H9 (cell line): ENCODE data around the gene HMCN1. TPM values are rescaled to one million over a fixed set of nuclear protein-coding genes. Genes with fewer than 3 reads are reported as not detected.

ENCODE experiments used
- DNase-seq: peaks from one replicate; pipeline ENCODE4 v3.0.0-alpha.2; 2017
- H2AFZ ChIP-seq: one replicate; pipeline ENCODE4 v1.6.1; 2013; ENCODE audit warnings: mild to moderate bottlenecking, low read length, control low read depth, moderate library complexity
- H2AK5ac ChIP-seq: 2 replicates; pipeline ENCODE4 v1.6.1; 2013; ENCODE audit warnings: low read length, control low read depth, mixed read lengths; ENCODE audit not compliant: insufficient read length
- H2BK120ac ChIP-seq: one replicate; pipeline ENCODE4 v1.6.1; 2013; ENCODE audit warnings: low read depth, mild to moderate bottlenecking, low read length, control low read depth, inconsistent platforms; ENCODE audit not compliant: poor library complexity, severe bottlenecking
- H2BK12ac ChIP-seq: 2 replicates; pipeline ENCODE4 v1.6.1; 2013; ENCODE audit warnings: low read length, control low read depth, mixed read lengths, low read depth; ENCODE audit not compliant: insufficient read length
- H2BK15ac ChIP-seq: 2 replicates; pipeline ENCODE4 v1.6.1; 2013; ENCODE audit warnings: low read depth, low read length, control low read depth
- H2BK20ac ChIP-seq: one replicate; pipeline ENCODE4 v1.6.1; 2013; ENCODE audit warnings: low read depth, mild to moderate bottlenecking, low read length, control low read depth, inconsistent platforms; ENCODE audit not compliant: poor library complexity, severe bottlenecking
- H2BK5ac ChIP-seq: 2 replicates; pipeline ENCODE4 v1.6.1; 2013; ENCODE audit warnings: low read length, control low read depth, mixed read lengths; ENCODE audit not compliant: insufficient read length
- H3K14ac ChIP-seq: 2 replicates; pipeline ENCODE4 v1.6.1; 2013; ENCODE audit warnings: low read length, control low read depth; ENCODE audit not compliant: insufficient read depth
- H3K18ac ChIP-seq: 2 replicates; pipeline ENCODE4 v1.6.1; 2013; ENCODE audit warnings: low read depth, mild to moderate bottlenecking, mixed read lengths, low read length, control low read depth; ENCODE audit not compliant: insufficient read length
- H3K23ac ChIP-seq: 2 replicates; pipeline ENCODE4 v1.6.1; 2013; ENCODE audit warnings: low read length, control low read depth, mixed read lengths, low read depth; ENCODE audit not compliant: insufficient read length
- H3K23me2 ChIP-seq: 2 replicates; pipeline ENCODE4 v1.6.1; 2013; ENCODE audit warnings: low read depth, mild to moderate bottlenecking, mixed read lengths, low read length, control low read depth; ENCODE audit not compliant: insufficient read length, poor library complexity, severe bottlenecking
- H3K27ac ChIP-seq: 2 replicates; pipeline ENCODE4 v1.5.1; 2013; ENCODE audit warnings: low read length, control low read depth, mixed read lengths, low read depth; ENCODE audit not compliant: insufficient read length
- H3K27me3 ChIP-seq: 2 replicates; pipeline ENCODE4 v1.6.1; 2013; ENCODE audit warnings: low read length, control low read depth, inconsistent platforms; ENCODE audit not compliant: insufficient read depth
- H3K4ac ChIP-seq: 2 replicates; pipeline ENCODE4 v1.6.1; 2013; ENCODE audit warnings: low read depth, mild to moderate bottlenecking, control low read depth, inconsistent platforms, low read length, moderate library complexity
- H3K4me1 ChIP-seq: 2 replicates; pipeline ENCODE4 v1.6.1; 2013; ENCODE audit warnings: low read length, control low read depth, inconsistent platforms; ENCODE audit not compliant: insufficient read depth
- H3K4me2 ChIP-seq: 2 replicates; pipeline ENCODE4 v1.6.1; 2013; ENCODE audit warnings: low read length, control low read depth, mixed read lengths; ENCODE audit not compliant: insufficient read length, insufficient read depth
- H3K56ac ChIP-seq: 2 replicates; pipeline ENCODE4 v1.6.1; 2013; ENCODE audit warnings: low read depth, mild to moderate bottlenecking, mixed read lengths, low read length, control low read depth; ENCODE audit not compliant: insufficient read length
- H3K79me1 ChIP-seq: 2 replicates; pipeline ENCODE4 v1.6.1; 2013; ENCODE audit warnings: low read depth, mild to moderate bottlenecking, moderate library complexity, low read length, control low read depth, inconsistent platforms; ENCODE audit not compliant: insufficient read depth, poor library complexity, severe bottlenecking
- H3K79me2 ChIP-seq: 2 replicates; pipeline ENCODE4 v1.6.1; 2013; ENCODE audit warnings: low read length, control low read depth, inconsistent platforms; ENCODE audit not compliant: insufficient read depth
- H3K9ac ChIP-seq: 2 replicates; pipeline ENCODE4 v1.6.1; 2013; ENCODE audit warnings: low read length, control low read depth, mixed read lengths; ENCODE audit not compliant: insufficient read length; ENCODE audit errors: extremely low read depth
- H3K9me3 ChIP-seq: one replicate; pipeline ENCODE4 v1.6.1; 2013; ENCODE audit warnings: low read depth, low read length, inconsistent platforms; ENCODE audit not compliant: control insufficient read depth
- H3T11ph ChIP-seq: one replicate; pipeline ENCODE4 v1.6.1; 2013; ENCODE audit warnings: mild to moderate bottlenecking, low read length, control low read depth, inconsistent platforms
- H4K20me1 ChIP-seq: one replicate; pipeline ENCODE4 v1.6.1; 2013; ENCODE audit not compliant: control insufficient read depth, insufficient read length, insufficient read depth
- H4K5ac ChIP-seq: 2 replicates; pipeline ENCODE4 v1.6.1; 2013; ENCODE audit warnings: low read depth, mild to moderate bottlenecking, mixed read lengths, low read length, control low read depth; ENCODE audit not compliant: insufficient read length
- H4K8ac ChIP-seq: replicated peaks from 2 replicates; pipeline ENCODE4 v1.6.1; 2013; ENCODE audit warnings: low read length, control low read depth, mixed read lengths, low read depth; ENCODE audit not compliant: insufficient read length
- H4K91ac ChIP-seq: 2 replicates; pipeline ENCODE4 v1.6.1; 2013; ENCODE audit warnings: low read depth, mild to moderate bottlenecking, moderate library complexity, mixed read lengths, low read length, control low read depth; ENCODE audit not compliant: insufficient read length
- H3K27ac Mint-ChIP-seq, 3 experiments: 2 replicates in 2 of 3; 3 replicates in 1 of 3; pipeline ENCODE4 v1.8.0; 2020 to 2021; ENCODE audit warnings: mixed read lengths in 3 of 3, mild to moderate bottlenecking in 1 of 3, moderate library complexity in 1 of 3
- H3K27me3 Mint-ChIP-seq: 2 replicates; pipeline ENCODE4 v1.8.0; 2021; ENCODE audit warnings: low read depth, mild to moderate bottlenecking, moderate library complexity, mixed read lengths
- H3K36me3 Mint-ChIP-seq, 3 experiments: 2 replicates in 2 of 3; 3 replicates in 1 of 3; pipeline ENCODE4 v1.8.0; 2020 to 2021; ENCODE audit warnings: low read depth in 3 of 3, mixed read lengths in 3 of 3; ENCODE audit not compliant: insufficient read depth in 1 of 3
- H3K4me1 Mint-ChIP-seq, 2 experiments: 2 replicates each; pipeline ENCODE4 v1.8.0; 2020; ENCODE audit warnings: mixed read lengths in 2 of 2
- H3K4me3 Mint-ChIP-seq, 2 experiments: 2 replicates in 1 of 2; 3 replicates in 1 of 2; pipeline ENCODE4 v1.8.0; 2020 to 2021; ENCODE audit warnings: mild to moderate bottlenecking in 2 of 2, mixed read lengths in 2 of 2, moderate library complexity in 1 of 2
- H3K9me3 Mint-ChIP-seq, 2 experiments: 2 replicates in 1 of 2; 3 replicates in 1 of 2; pipeline ENCODE4 v1.8.0; 2020; ENCODE audit warnings: mild to moderate bottlenecking in 2 of 2, mixed read lengths in 2 of 2, moderate library complexity in 1 of 2
- CTCF ChIP-seq: fragments of 200-600 bp; sonication (generic); conservative IDR thresholded peaks from 3 replicates; pipeline ENCODE4 v1.8.0; 2021; ENCODE audit warnings: antibody characterized with exemption, mild to moderate bottlenecking
- total RNA-seq: library from RNA; stranded (reverse); gene quantifications from 2 replicates; pipeline ENCODE4 v1.2.1, GENCODE V29; 2021

Gene HMCN1
- total RNA-seq, 1 experiment from 2014 or later, result 3.3 TPM

- no peak overlapping the region for H3K27ac ChIP-seq
- no peak for DNase-seq
- TF ChIP-seq CTCF, result no peak
These were observed 47.1 kb upstream of the HMCN1 start for GRCh38 chr1:185686821-185687778.

More at GRCh38 chr1:185686821-185687778, 47.1 kb upstream of the HMCN1 start:
- no peaks in the 10 kb centered on the region for H4K20me1 ChIP-seq
- H2BK20ac ChIP-seq, result no peak overlapping the region
- no peaks in the 10 kb centered on the region for H3K4me1 ChIP-seq
- no peak overlapping the region for H4K5ac ChIP-seq
- H3K9me3 ChIP-seq, result no peaks in the 10 kb centered on the region
- H3K18ac ChIP-seq, result no peak overlapping the region
- H3K27ac Mint-ChIP-seq, result no peak overlapping the region
- H2AK5ac ChIP-seq, result no peak overlapping the region
- H3K23me2 ChIP-seq, result peaks cover 3% of the 10 kb centered on the region
- H4K8ac ChIP-seq, result no peak overlapping the region
- no peaks in the 10 kb centered on the region for H3K27me3 ChIP-seq
- no peak overlapping the region for H3K23ac ChIP-seq
- no peak overlapping the region for H3K4me3 Mint-ChIP-seq
- no peak overlapping the region for H2BK15ac ChIP-seq
- no peak overlapping the region for H3K4ac ChIP-seq
- H3K36me3 Mint-ChIP-seq, result no peaks in the 10 kb centered on the region
- H3K9ac ChIP-seq, result no peak overlapping the region
- H2AFZ ChIP-seq, result no peak overlapping the region
- no peak overlapping the region for H4K91ac ChIP-seq
- H3K79me1 ChIP-seq, result no peaks in the 10 kb centered on the region
- H2BK120ac ChIP-seq, result no peak overlapping the region
- no peak overlapping the region for H3K4me2 ChIP-seq
- no peaks in the 10 kb centered on the region for H3K27me3 Mint-ChIP-seq
- no peaks in the 10 kb centered on the region for H3K4me1 Mint-ChIP-seq
- H3K14ac ChIP-seq, result no peak overlapping the region
- no peak overlapping the region for H3T11ph ChIP-seq
- no peaks in the 10 kb centered on the region for H3K79me2 ChIP-seq
- no peak overlapping the region for H2BK5ac ChIP-seq
- H3K9me3 Mint-ChIP-seq, result no peaks in the 10 kb centered on the region
- no peak overlapping the region for H3K56ac ChIP-seq
- no peak overlapping the region for H2BK12ac ChIP-seq
